AG09319 (cell line): ENCODE measurements around the gene MT2A.

ENCODE experiments used
- DNase-seq: peaks from one replicate; pipeline ENCODE4 v3.0.0-alpha.2; 2010; ENCODE audit warnings: low read depth; ENCODE audit errors: extremely low read depth
- CTCF ChIP-seq: IDR thresholded peaks from 2 replicates; pipeline ENCODE4 v1.5.1; 2011; ENCODE audit warnings: low read depth, mild to moderate bottlenecking, inconsistent platforms, low read length, moderate library complexity

The MT2A gene

GRCh38 chr16:56608043-56608875 is at the start of gene MT2A:
Gene MT2A, plus strand, starts transcription at chr16:56608584. Its CDS starts 72 bp downstream, at chr16:56608656.
- DNase-seq: peak; percentile 90
- no peak for TF ChIP-seq CTCF

GRCh38 chr16:56559109-56559508 is 49.3 kb upstream of the MT2A start:
- no peak for TF ChIP-seq CTCF

GRCh38 chr16:56560447-56560846 is 47.9 kb upstream of the MT2A start:
- DNase-seq: no peak
- TF ChIP-seq CTCF: no peak

More at GRCh38 chr16:56559109-56559508, 49.3 kb upstream of the MT2A start:
- no peak for DNase-seq

GRCh38 chr16:56561126-56561525 is 47.3 kb upstream of the MT2A start:
- no peak for DNase-seq

GRCh38 chr16:56564793-56565477 is 43.4 kb upstream of the MT2A start, which contains the start of gene MT4:
Gene MT4, plus strand, starts transcription at chr16:56565073. Its CDS starts 56 bp downstream, at chr16:56565129.
- DNase-seq: no peak
- no peak for TF ChIP-seq CTCF

More at GRCh38 chr16:56561126-56561525, 47.3 kb upstream of the MT2A start:
- TF ChIP-seq CTCF: no peak

GRCh38 chr16:56569971-56570370 is 38.4 kb upstream of the MT2A start:
- no peak for TF ChIP-seq CTCF
- no peak for DNase-seq

- DNase-seq: no peak
- TF ChIP-seq CTCF: no peak
Observed at GRCh38 chr16:56571525-56571924, 36.9 kb upstream of the MT2A start.
